ENCODE results near the gene RAB4A. TPM values are rescaled to one million over a fixed set of nuclear protein-coding genes. Genes with fewer than 3 reads are reported as not detected.
A peak's percentile ranks its signal among the peaks of the same experiment; 100 is the strongest.

Gene RAB4A
- total RNA-seq, 1 experiment from 2014 or later, result 66.7 TPM

- H3K4ac ChIP-seq (ENCODE audit: low read depth, low read length), result no peak overlapping the region
- no peaks in the 10 kb centered on the region for H4K20me1 ChIP-seq (ENCODE audit: control insufficient read depth, insufficient read depth, insufficient read length)
- H3K56ac ChIP-seq (ENCODE audit: insufficient read length, low read depth, low read length), result no peak overlapping the region
- Mint-ChIP-seq H3K9me3 (peaks cover 3 to 4% of the 10 kb centered on the region in 2 experiments; a peak in 4 of 5 replicates), H3K4me1 (peaks cover 37 to 38% of the 10 kb centered on the region in 2 experiments), H3K27me3 (ENCODE audit: low read depth) (peaks cover 14% of the 10 kb centered on the region), H3K27ac (no peak overlapping the region), H3K36me3 (ENCODE audit: insufficient read depth in 1 of 3, low read depth in 3 of 3) (peaks cover 4 to 11% (median 10%) of the 10 kb centered on the region in 3 experiments; a peak in 6 of 7 replicates), H3K4me3 (peak overlapping the region in 1 of 2 experiments; percentile 3; a peak in 1 of 5 replicates)
- H2BK5ac ChIP-seq (ENCODE audit: insufficient read length, low read length), result no peak overlapping the region
- no peak overlapping the region for H2AK5ac ChIP-seq (ENCODE audit: insufficient read length, low read length)
- H4K5ac ChIP-seq (ENCODE audit: insufficient read length, low read depth, low read length), result no peak overlapping the region
- H3K4me1 ChIP-seq (ENCODE audit: insufficient read depth, low read length), result peaks cover 2% of the 10 kb centered on the region; the same call in 1 of the 2 replicates
- peak overlapping the region; percentile 10 for H3K9ac ChIP-seq (ENCODE audit: extremely low read depth, insufficient read length, low read length)
- peaks cover 4% of the 10 kb centered on the region for H3K23me2 ChIP-seq (ENCODE audit: insufficient read length, low read depth, low read length, poor library complexity, severe bottlenecking)
- H2BK15ac ChIP-seq (ENCODE audit: low read depth, low read length), result no peak overlapping the region
- DNase-seq, result no peak
- H3T11ph ChIP-seq (ENCODE audit: low read length), result no peak overlapping the region
- H3K14ac ChIP-seq (ENCODE audit: insufficient read depth, low read length), result no peak overlapping the region
- H4K8ac ChIP-seq (replicated peaks; ENCODE audit: insufficient read length, low read depth, low read length), result no peak overlapping the region
- no CpG with 5 or more reads among the region's 3 CpGs for WGBS (ENCODE audit: extremely low coverage, insufficient read length, low lambda C conversion rate)
- H3K4me2 ChIP-seq (ENCODE audit: insufficient read depth, insufficient read length, low read length), result peak overlapping the region; percentile 59
- H2AFZ ChIP-seq (ENCODE audit: low read length), result no peak overlapping the region
- peaks cover 6% of the 10 kb centered on the region for H3K79me1 ChIP-seq (ENCODE audit: insufficient read depth, low read depth, low read length, poor library complexity, severe bottlenecking)
- H4K91ac ChIP-seq (ENCODE audit: insufficient read length, low read depth, low read length), result no peak overlapping the region
- H2BK120ac ChIP-seq (ENCODE audit: low read depth, low read length, poor library complexity, severe bottlenecking), result no peak overlapping the region
- H3K27me3 ChIP-seq (ENCODE audit: insufficient read depth, low read length), result no peaks in the 10 kb centered on the region; the same call in 1 of the 2 replicates
- TF ChIP-seq CTCF (conservative IDR thresholded peaks at IDR 0.05), result no peak
- H3K18ac ChIP-seq (ENCODE audit: insufficient read length, low read depth, low read length), result no peak overlapping the region
- H3K9me3 ChIP-seq (ENCODE audit: control insufficient read depth, low read depth, low read length), result no peaks in the 10 kb centered on the region
- H3K27ac ChIP-seq (ENCODE audit: insufficient read length, low read depth, low read length), result no peak overlapping the region
- H2BK12ac ChIP-seq (ENCODE audit: insufficient read length, low read depth, low read length), result no peak overlapping the region
- no peak overlapping the region for H3K23ac ChIP-seq (ENCODE audit: insufficient read length, low read depth, low read length)
- no peak overlapping the region for H2BK20ac ChIP-seq (ENCODE audit: low read depth, low read length, poor library complexity, severe bottlenecking)
- H3K79me2 ChIP-seq (ENCODE audit: insufficient read depth, low read length), result peaks cover 34% of the 10 kb centered on the region; the same call in 1 of the 2 replicates
Observed at GRCh38 chr1:229339520-229339919, 68.6 kb downstream of the RAB4A start.
